Testis (tissue), 2 donors: ENCODE data around the gene CTAG1A.
"Not testable (repeated sequence)": the region's sequence is repeated elsewhere in the genome, so short reads cannot be mapped to it uniquely, and the experiment has no call there.

Source experiments
- CTCF ChIP-seq, 3 experiments: fragments of 450-650 bp in 2 of 3; fragments of 200-600 bp in 1 of 3; sonication (generic) in 1 of 3; IDR thresholded peaks; one replicate each; pipeline ENCODE4 v1.5.1; 2016 to 2019; ENCODE audit warnings: antibody characterized with exemption in 3 of 3, mild to moderate bottlenecking in 2 of 3, moderate library complexity in 1 of 3
- POLR2A ChIP-seq: fragments of 450-650 bp; IDR thresholded peaks from one replicate; pipeline ENCODE4 v1.6.1; 2017; ENCODE audit warnings: antibody characterized with exemption, mild to moderate bottlenecking, moderate library complexity

GRCh38 chrX:154575076-154575475, 9.9 kb upstream of the CTAG1A start:
- TF ChIP-seq CTCF (IDR thresholded peaks at IDR 0.05); POLR2A: not testable (repeated sequence)
